Rectal smooth muscle tissue (tissue), 1 donor: ENCODE results near the gene PDE4D.

Experiments used
- H3K27ac ChIP-seq: one replicate; pipeline ENCODE4 v1.7.0; 2013; ENCODE audit warnings: low read depth, low read length, inconsistent platforms
- H3K27me3 ChIP-seq: one replicate; pipeline ENCODE4 v1.7.0; 2013; ENCODE audit warnings: low read length; ENCODE audit not compliant: control insufficient read depth, insufficient read depth
- H3K36me3 ChIP-seq: one replicate; pipeline ENCODE4 v1.7.0; 2013; ENCODE audit warnings: low read length; ENCODE audit not compliant: control insufficient read depth, insufficient read depth
- H3K4me1 ChIP-seq: one replicate; pipeline ENCODE4 v1.7.0; 2013; ENCODE audit warnings: low read length; ENCODE audit not compliant: control insufficient read depth, insufficient read depth
- H3K4me3 ChIP-seq: one replicate; pipeline ENCODE4 v1.7.0; 2013; ENCODE audit warnings: low read length
- H3K9ac ChIP-seq: one replicate; pipeline ENCODE4 v1.7.0; 2013; ENCODE audit warnings: low read length

PDE4D gene

DNA sequence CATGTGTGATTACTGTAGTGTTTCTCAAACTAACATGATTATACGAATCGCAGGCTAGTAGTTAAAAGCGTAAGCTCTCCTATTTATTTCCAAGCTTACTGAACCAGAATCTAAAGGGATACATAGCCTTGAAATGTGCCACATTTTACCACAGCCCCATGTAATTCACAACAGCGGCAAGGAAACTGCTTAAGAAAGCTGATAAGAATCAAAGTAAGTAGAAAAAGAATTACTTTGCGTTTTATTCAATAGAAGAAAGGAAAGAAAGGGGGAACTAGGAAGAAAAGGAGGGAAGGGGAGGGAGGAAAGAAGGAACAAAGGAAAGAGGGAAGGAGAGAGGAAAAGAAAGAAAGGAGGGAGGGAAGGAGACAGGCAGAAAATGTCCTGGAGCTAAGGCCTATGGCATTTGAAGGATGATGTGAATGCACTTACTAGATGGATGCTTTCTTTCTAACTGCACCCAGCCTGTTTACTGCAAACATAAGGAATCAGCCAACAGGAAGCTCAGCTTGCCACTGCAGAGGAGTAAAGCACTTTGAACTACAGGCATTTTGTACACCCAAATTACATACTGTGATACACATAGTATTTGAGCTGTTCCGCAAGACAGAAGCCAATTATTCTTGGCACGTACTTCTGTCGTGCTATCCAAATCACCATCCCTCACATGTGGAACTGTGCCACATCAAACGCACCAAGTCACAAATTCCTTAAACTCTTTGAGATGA, 789.0 kb downstream of the PDE4D start:
- Histone ChIP-seq H3K9ac (no peak overlapping the region), H3K4me3 (no peak overlapping the region), H3K4me1 (peaks cover 7% of the 10 kb centered on the region), H3K36me3 (no peaks in the 10 kb centered on the region), H3K27ac (no peak overlapping the region), H3K27me3 (no peaks in the 10 kb centered on the region)

DNA sequence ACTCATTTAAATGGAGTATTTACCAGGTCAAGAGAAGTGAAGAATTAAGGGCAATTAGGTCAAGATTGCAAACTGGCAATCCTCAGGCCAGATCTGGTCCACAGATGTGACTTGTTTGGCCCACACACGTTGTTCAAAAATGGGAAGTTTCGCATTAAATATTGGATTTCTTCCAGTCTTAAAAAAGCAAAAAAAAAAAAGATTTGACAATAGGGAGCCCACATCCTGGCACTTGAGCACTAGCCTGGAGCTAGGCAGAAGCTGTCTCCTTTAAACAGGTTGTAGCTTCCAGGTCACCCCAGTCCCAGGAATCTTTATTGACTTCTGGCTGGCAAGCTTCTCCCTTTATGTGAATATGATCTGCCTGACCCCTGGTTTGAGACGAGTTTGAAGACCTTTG, 790.2 kb downstream of the PDE4D start:
- Histone ChIP-seq H3K4me1 (peaks cover 7% of the 10 kb centered on the region), H3K9ac (no peak overlapping the region), H3K27ac (no peak overlapping the region), H3K36me3 (no peaks in the 10 kb centered on the region), H3K27me3 (no peaks in the 10 kb centered on the region), H3K4me3 (no peak overlapping the region)

DNA sequence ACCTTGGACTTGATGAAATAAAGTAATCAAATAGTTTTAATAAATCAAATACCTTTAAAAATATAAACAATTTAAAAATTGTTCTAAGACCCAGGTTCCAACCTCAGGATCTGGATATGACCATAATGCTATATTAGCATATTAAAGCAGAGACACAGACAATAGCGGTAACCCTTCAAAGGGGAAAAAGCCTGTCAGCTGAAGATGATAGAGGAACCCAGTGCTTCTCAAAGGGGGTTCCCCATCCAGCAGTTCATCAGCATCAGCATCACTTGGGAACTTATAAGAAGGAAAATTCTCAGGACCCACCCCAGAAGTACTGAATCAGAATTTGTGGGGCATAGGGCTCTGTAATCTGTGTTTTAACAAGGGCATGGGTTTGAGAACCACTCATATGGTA, 791.1 kb downstream of the PDE4D start:
- Histone ChIP-seq H3K4me1 (peaks cover 8% of the 10 kb centered on the region), H3K9ac (no peak overlapping the region), H3K36me3 (no peaks in the 10 kb centered on the region), H3K27ac (no peak overlapping the region), H3K27me3 (no peaks in the 10 kb centered on the region), H3K4me3 (no peak overlapping the region)

DNA sequence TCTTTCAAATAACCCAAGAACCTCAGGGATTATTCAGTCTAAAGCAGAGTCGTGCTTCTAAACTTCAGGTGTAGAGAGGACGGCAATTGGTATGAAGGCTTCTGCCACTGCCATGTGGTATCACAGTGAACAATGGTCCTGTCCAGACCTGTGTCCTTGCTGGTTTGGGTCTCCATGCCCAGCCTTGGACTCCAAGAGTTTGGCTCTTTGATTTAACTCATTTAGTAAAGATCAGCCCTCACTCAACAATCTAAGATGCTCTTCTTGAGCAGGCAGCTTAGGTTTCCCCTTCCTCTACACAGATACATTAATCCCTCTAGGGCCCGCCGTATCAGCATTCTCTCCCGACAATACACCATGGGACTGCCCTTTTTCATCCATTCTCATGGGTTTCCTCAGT, 792.7 kb downstream of the PDE4D start:
- no peak overlapping the region for H3K4me3 ChIP-seq
- no peak overlapping the region for H3K27ac ChIP-seq
- no peaks in the 10 kb centered on the region for H3K36me3 ChIP-seq
- H3K27me3 ChIP-seq, result no peaks in the 10 kb centered on the region
- peaks cover 12% of the 10 kb centered on the region for H3K4me1 ChIP-seq
- no peak overlapping the region for H3K9ac ChIP-seq

DNA sequence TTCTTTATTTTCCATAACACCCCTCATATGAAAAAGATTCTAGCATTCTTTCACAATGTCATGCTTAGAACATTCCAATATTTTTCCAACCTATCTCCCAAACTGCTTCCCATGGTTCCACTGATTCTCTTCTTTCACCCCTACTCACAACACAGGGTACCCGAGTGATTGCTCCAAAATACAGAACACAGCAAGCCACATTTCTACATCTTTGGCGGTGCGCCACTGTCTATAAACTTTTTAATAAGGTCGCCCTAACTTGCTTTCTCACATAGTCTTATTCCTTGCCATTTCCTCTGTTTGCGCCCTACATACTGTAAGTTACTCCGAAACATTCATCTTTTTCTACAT, 793.6 kb downstream of the PDE4D start:
- Histone ChIP-seq H3K36me3 (no peaks in the 10 kb centered on the region), H3K9ac (no peak overlapping the region), H3K4me3 (no peak overlapping the region), H3K4me1 (peaks cover 16% of the 10 kb centered on the region), H3K27ac (no peak overlapping the region), H3K27me3 (no peaks in the 10 kb centered on the region)

DNA sequence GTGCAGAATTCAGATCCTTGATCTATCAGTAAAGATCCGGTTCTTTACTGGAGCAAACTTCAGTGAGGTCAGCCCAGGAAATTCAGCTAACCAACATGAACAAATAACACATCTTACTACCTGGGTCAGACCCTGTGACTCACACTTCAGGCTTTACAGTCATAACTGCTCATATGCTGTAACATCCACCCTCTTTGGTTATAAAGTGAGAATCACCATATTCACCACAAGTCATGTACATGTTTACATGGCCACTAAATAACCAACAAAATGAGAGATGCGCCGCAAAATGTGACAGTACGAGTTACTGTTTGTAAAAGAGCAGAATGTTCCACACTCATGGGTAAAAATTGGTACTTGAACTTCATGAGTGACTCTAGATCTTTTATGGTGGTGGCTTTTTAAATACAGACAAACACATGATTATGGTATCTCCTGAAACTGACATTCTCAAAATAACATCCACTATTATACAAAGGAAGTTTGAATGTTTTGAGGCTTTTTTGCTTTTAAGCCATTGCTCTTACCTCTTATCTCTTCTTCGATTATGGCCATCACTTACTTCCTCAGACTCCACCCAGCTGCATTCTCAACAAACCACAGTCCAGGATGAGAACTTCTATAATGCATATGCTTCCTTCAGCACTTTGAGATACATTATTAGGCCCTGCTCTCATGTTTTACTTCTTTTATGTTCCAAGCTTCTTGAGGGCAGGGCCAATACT, 794.1 kb downstream of the PDE4D start:
- no peaks in the 10 kb centered on the region for H3K36me3 ChIP-seq
- H3K9ac ChIP-seq, result no peak overlapping the region
- H3K4me3 ChIP-seq, result no peak overlapping the region
- H3K4me1 ChIP-seq, result peaks cover 16% of the 10 kb centered on the region
- no peaks in the 10 kb centered on the region for H3K27me3 ChIP-seq
- H3K27ac ChIP-seq, result no peak overlapping the region

DNA sequence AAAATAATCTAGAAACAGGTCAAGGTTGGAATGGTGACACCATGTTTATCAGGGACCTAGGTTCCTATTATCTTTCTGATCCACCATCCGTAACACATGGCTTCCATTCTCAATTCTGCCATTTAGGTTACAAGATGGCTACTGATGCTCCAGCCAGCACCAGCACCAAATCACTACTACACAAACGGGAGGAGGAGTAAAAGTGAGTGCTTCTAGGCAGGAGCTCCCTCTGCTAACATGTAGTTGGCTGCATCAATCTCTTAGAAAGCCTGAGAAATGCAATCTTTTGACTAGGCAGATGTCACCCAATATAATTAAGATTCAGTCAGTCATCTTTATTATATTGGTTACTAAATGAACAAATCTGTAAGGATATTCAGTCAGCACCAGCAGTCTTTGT, 794.8 kb downstream of the PDE4D start:
- Histone ChIP-seq H3K9ac (no peak overlapping the region), H3K27me3 (no peaks in the 10 kb centered on the region), H3K4me1 (peaks cover 16% of the 10 kb centered on the region), H3K27ac (no peak overlapping the region), H3K4me3 (no peak overlapping the region), H3K36me3 (no peaks in the 10 kb centered on the region)

DNA sequence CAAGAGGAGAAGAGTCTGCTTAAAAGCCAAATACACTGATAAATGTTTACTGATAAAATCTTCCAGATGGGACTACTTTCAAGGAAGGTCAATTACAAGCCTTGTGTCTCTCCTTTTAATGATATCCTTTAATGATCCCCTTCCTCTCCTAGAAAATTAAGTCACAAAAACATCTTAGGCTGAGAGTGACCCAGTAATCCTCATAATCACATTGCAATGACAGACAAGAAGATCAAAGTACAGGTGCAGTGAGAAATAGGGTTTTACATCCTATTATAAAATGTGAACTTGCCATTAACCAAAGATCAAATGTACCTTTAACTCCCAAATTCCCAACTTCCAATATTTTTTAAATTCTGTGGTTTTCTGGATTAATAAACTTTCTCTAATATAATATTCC, 795.8 kb downstream of the PDE4D start:
- H3K27me3 ChIP-seq, result no peaks in the 10 kb centered on the region
- H3K4me3 ChIP-seq, result no peak overlapping the region
- H3K4me1 ChIP-seq, result peaks cover 19% of the 10 kb centered on the region
- no peaks in the 10 kb centered on the region for H3K36me3 ChIP-seq
- no peak overlapping the region for H3K27ac ChIP-seq
- H3K9ac ChIP-seq, result no peak overlapping the region

DNA sequence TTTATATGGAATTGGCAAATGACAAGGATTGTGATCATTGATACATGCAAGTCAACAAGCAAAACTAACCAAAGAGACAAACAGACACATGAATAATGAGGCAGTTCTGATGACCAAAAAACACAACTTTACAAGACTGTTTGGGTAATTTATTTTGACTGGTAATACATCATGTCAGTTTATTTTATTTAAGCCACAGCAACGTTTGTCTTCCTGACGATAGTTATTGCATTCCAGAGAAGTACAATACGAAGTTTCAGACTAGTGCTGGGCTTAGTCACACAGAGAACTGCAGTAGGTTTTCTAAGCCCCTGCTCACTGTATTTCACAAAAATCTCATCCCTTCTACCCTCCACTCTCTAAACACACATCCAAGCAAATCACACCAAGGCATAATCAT, 796.4 kb downstream of the PDE4D start:
- Histone ChIP-seq H3K36me3 (no peaks in the 10 kb centered on the region), H3K4me1 (peaks cover 22% of the 10 kb centered on the region), H3K4me3 (no peak overlapping the region), H3K27ac (no peak overlapping the region), H3K9ac (no peak overlapping the region), H3K27me3 (no peaks in the 10 kb centered on the region)

DNA sequence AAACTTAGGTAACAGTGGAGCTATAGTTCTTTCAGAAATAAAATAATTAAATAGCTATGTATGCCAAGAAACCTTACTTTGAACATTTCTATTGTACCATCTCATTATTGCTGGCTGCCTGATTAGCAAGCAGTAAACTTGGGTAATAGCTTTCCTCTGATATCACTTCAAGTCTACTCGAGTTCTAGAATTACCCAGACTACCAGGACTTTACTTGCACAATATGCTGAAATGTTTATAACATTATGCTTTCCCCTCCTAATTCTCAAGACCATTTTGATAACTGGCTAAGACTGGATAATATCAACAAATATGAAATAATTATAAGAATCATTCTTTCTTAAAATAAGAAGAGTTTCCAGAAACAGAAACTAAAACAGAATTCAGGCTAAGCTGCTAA, 798.0 kb downstream of the PDE4D start:
- H3K27ac ChIP-seq, result no peak overlapping the region
- H3K36me3 ChIP-seq, result no peaks in the 10 kb centered on the region
- H3K27me3 ChIP-seq, result no peaks in the 10 kb centered on the region
- H3K9ac ChIP-seq, result no peak overlapping the region
- H3K4me1 ChIP-seq, result peaks cover 22% of the 10 kb centered on the region
- H3K4me3 ChIP-seq, result no peak overlapping the region

DNA sequence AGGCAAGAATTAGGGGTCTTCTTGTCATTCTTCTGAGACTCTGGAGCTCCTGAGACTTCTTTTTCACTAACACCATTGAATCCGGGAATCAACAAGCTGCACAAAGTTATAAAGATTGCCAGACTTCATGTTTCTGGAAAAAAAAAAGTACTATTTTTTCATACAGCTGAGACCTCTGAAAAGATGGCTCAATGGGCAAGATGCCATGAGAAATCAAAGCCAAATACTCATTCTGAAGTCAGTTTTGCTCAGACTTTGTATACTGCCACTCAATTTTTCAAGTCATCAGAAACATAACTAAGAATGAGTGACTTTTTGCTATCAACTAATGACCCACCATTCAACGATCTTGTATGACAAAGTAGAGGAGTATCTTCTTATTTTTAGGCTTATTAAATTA, 798.7 kb downstream of the PDE4D start:
- Histone ChIP-seq H3K27me3 (no peaks in the 10 kb centered on the region), H3K27ac (no peak overlapping the region), H3K36me3 (no peaks in the 10 kb centered on the region)

DNA sequence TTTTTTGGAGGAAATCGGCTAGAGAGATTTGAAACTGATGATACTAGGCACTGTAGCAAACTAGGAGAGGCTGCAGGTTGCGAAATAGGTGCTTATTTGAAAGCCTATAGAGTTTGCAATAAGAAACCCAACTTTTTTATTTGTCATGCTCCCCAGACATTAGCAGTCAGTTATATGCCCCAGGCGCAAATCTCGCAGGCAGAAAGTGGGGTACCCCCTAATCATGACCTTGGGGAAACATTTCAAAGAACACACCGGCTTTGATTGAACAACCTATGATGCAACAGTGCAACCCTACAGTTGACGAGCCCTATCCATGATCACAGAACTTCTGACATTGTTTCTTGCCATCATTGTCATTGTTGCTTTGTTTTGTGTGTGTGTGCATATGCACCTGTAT, 800.2 kb downstream of the PDE4D start:
- Histone ChIP-seq H3K36me3 (no peaks in the 10 kb centered on the region), H3K27me3 (no peaks in the 10 kb centered on the region), H3K4me3 (peak overlapping the region; percentile 21), H3K9ac (no peak overlapping the region), H3K4me1 (peaks cover 22% of the 10 kb centered on the region), H3K27ac (peak overlapping the region; percentile 45)

More for the DNA sequence above, 798.7 kb downstream of the PDE4D start:
- H3K4me3 ChIP-seq, result no peak overlapping the region
- H3K4me1 ChIP-seq, result peaks cover 22% of the 10 kb centered on the region
- no peak overlapping the region for H3K9ac ChIP-seq

DNA sequence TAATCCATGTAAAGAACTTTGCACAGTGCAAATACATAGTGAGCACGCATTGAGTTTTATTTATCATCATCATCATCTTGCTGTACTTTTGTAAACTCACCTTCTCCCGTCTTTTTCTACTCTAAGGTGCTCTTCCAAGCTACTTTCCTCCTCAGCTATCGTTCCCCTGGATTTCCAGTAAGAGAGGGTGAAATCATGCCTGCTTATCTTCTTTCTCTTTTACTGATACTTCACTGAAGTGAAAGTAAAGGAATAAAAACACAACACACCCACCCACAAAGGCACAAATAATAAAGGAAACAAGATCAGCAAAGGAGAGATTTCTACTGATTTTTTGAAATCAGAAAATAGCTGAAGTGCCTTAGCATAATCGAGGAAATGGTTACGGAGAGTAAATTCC, 800.8 kb downstream of the PDE4D start:
- Histone ChIP-seq H3K36me3 (no peaks in the 10 kb centered on the region), H3K9ac (no peak overlapping the region), H3K27ac (peak overlapping the region; percentile 45), H3K4me3 (peak overlapping the region; percentile 21), H3K27me3 (no peaks in the 10 kb centered on the region), H3K4me1 (peaks cover 22% of the 10 kb centered on the region)
